Mesothelial cell of epicardium (in vitro differentiated cells): ENCODE measurements around the gene IKZF2. TPM values are rescaled to one million over a fixed set of nuclear protein-coding genes. Genes with fewer than 3 reads are reported as not detected.
A peak's percentile ranks its signal among the peaks of the same experiment; 100 is the strongest.

ENCODE experiments used
- DNase-seq, 2 experiments: peaks; one replicate each; pipeline ENCODE4 v3.0.0; 2021; ENCODE audit warnings: low spot score in 2 of 2; ENCODE audit not compliant: unreplicated experiment in 2 of 2
- H3K27ac Mint-ChIP-seq: 2 replicates; pipeline ENCODE4 v1.8.0; 2021; ENCODE audit warnings: mixed read lengths
- H3K27me3 Mint-ChIP-seq: 2 replicates; pipeline ENCODE4 v1.8.0; 2021; ENCODE audit warnings: low read depth, mixed read lengths
- H3K36me3 Mint-ChIP-seq: 2 replicates; pipeline ENCODE4 v1.8.0; 2021; ENCODE audit warnings: mixed read lengths
- H3K4me1 Mint-ChIP-seq: 2 replicates; pipeline ENCODE4 v1.8.0; 2021; ENCODE audit warnings: mixed read lengths
- H3K4me3 Mint-ChIP-seq: 2 replicates; pipeline ENCODE4 v1.8.0; 2021; ENCODE audit warnings: mild to moderate bottlenecking, moderate library complexity, mixed read lengths
- H3K9me3 Mint-ChIP-seq: 2 replicates; pipeline ENCODE4 v1.8.0; 2021; ENCODE audit warnings: mixed read lengths
- total RNA-seq: library from RNA; stranded (reverse); gene quantifications from 3 replicates; pipeline ENCODE4 v1.2.1, GENCODE V29; 2021
- TF ChIP-seq, protein P1 (sequence below): fragments of 200-600 bp; sonication (generic); IDR thresholded peaks from one replicate; pipeline ENCODE4 v1.5.0; 2021; ENCODE audit warnings: antibody characterized with exemption; ENCODE audit not compliant: unreplicated experiment

Gene IKZF2
- total RNA-seq, 1 donor from 2014 or later: 44.8 TPM

DNA sequence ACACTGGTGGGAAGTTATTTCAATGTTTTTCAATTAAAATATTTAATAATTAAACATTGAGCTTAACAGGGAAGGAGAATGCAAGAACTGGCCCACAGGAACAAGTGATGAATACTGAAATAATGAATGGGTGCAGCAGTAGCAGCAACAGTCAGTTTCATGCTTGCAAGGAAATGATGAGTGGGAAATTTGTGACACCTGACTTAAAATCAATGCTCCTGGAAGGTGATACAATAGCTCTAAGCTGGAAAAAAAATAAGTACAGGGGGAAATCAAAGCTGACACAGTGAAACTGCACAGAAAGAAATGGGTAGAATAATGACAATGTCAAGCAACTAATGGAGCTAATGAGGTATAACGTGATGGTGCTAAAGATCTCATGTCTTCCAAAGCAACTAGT lies 184.5 kb downstream of the IKZF2 start:
- Mint-ChIP-seq H3K27me3 (no peaks in the 10 kb centered on the region), H3K9me3 (no peaks in the 10 kb centered on the region), H3K36me3 (no peaks in the 10 kb centered on the region), H3K4me1 (peaks cover 48% of the 10 kb centered on the region), H3K27ac (peak overlapping the region; percentile 57), H3K4me3 (no peak overlapping the region)
- TF ChIP-seq, protein P1, sequence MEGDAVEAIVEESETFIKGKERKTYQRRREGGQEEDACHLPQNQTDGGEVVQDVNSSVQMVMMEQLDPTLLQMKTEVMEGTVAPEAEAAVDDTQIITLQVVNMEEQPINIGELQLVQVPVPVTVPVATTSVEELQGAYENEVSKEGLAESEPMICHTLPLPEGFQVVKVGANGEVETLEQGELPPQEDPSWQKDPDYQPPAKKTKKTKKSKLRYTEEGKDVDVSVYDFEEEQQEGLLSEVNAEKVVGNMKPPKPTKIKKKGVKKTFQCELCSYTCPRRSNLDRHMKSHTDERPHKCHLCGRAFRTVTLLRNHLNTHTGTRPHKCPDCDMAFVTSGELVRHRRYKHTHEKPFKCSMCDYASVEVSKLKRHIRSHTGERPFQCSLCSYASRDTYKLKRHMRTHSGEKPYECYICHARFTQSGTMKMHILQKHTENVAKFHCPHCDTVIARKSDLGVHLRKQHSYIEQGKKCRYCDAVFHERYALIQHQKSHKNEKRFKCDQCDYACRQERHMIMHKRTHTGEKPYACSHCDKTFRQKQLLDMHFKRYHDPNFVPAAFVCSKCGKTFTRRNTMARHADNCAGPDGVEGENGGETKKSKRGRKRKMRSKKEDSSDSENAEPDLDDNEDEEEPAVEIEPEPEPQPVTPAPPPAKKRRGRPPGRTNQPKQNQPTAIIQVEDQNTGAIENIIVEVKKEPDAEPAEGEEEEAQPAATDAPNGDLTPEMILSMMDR: no peak
- DNase-seq: no peak

DNA sequence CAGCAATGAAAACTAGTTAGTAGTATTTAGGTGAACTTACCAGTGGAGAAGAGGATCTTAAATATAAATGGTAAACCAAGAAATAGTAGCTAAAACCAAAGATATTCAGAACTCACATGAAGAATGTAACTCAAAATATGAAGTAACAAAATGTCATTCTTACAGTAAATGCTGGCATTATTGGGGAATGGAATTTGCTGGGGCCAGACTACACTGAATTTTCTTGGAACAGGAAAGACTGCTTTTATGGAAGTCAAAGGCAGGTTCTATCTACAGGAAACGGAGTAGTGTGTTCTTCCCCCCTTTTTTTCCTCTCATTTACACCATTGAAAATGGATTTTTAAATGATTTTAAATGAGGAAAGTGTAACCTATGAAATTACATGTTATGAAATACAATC lies 188.7 kb downstream of the IKZF2 start:
- TF ChIP-seq, protein P1: no peak
- Mint-ChIP-seq H3K27ac (peak overlapping the region; percentile 52), H3K27me3 (no peaks in the 10 kb centered on the region), H3K4me3 (no peak overlapping the region), H3K9me3 (peaks cover 8% of the 10 kb centered on the region), H3K36me3 (no peaks in the 10 kb centered on the region), H3K4me1 (peaks cover 51% of the 10 kb centered on the region)
- DNase-seq: no peak

DNA sequence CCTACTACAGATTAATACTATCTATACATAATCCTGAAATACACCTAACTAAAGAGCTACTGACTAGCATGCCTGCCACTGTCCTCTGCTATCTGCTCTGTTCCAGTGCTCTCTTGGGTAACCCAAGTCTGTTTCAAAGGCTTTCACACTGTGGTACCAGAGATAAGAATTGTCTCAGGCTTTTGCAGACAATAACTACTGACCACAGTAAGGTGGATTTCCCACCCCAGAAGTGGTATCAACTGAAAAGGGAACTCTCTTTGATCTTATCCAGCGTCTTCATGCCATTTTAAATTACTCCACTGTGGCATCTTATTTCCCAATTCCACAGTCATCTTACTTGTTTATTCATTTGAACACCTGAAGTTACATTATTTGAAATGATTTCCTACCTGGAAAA lies 190.2 kb downstream of the IKZF2 start:
- Mint-ChIP-seq H3K27me3 (no peaks in the 10 kb centered on the region), H3K36me3 (no peaks in the 10 kb centered on the region), H3K9me3 (peaks cover 8% of the 10 kb centered on the region), H3K4me1 (peaks cover 55% of the 10 kb centered on the region), H3K27ac (no peak overlapping the region), H3K4me3 (no peak overlapping the region)
- TF ChIP-seq, protein P1: no peak
- DNase-seq: no peak

DNA sequence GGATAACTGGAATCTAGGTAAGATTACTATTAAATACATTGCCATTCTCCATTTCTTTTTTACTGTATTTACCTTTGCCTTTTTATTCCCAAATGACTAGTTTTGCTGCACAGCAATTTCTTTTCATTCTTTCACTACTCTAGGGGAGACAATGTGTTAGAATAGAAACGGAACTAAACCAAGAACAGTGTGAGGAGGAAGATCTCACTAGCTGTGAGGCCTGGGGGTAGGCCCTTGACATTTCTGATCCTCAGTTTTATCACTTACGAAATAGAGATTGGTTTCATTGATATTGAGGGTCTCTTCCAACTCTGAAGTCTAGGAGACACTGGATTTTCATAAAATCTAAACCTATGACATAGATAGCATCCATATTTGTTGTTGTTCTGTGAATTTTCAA lies 191.1 kb downstream of the IKZF2 start:
- DNase-seq: no peak
- H3K4me1 Mint-ChIP-seq: peaks cover 56% of the 10 kb centered on the region
- H3K27me3 Mint-ChIP-seq: no peaks in the 10 kb centered on the region
- no peak overlapping the region for H3K4me3 Mint-ChIP-seq
- H3K27ac Mint-ChIP-seq: peak overlapping the region; percentile 73
- H3K9me3 Mint-ChIP-seq: peaks cover 8% of the 10 kb centered on the region
- H3K36me3 Mint-ChIP-seq: no peaks in the 10 kb centered on the region
- TF ChIP-seq, protein P1: no peak

DNA sequence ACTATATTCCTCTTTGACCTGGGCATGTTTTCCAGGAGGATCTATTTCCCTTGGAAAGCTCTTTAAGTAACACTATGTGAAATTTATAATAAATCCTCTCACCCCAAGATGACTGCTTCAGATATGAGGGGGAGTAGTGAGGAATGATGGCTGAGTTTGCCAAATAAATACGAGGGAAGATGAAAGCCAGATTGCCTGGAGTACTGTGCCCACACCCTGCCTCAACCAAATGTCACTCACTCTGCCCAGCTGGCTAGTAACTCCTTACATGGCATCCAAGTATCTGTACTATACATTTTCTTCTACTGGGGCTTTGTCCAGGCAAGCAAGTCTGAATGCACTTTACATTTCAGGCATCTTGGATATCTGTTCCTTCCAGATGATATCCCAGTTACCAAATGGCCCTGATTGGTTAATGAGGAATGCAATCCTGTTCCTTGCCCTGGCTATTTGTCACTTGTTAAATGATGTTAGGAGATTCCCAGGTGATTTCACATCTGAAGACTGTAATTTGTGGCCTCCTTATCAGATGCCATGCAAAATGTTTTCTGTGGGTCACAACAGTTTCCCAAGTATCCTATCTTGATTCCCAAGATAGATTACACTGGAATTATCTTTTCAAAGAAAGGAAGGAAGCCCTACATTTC lies 191.8 kb downstream of the IKZF2 start:
- peaks cover 56% of the 10 kb centered on the region for H3K4me1 Mint-ChIP-seq
- H3K9me3 Mint-ChIP-seq: peaks cover 11% of the 10 kb centered on the region
- TF ChIP-seq, protein P1: no peak
- DNase-seq: no peak
- no peaks in the 10 kb centered on the region for H3K36me3 Mint-ChIP-seq
- no peaks in the 10 kb centered on the region for H3K27me3 Mint-ChIP-seq
- peak overlapping the region; percentile 78 for H3K27ac Mint-ChIP-seq
- no peak overlapping the region for H3K4me3 Mint-ChIP-seq

DNA sequence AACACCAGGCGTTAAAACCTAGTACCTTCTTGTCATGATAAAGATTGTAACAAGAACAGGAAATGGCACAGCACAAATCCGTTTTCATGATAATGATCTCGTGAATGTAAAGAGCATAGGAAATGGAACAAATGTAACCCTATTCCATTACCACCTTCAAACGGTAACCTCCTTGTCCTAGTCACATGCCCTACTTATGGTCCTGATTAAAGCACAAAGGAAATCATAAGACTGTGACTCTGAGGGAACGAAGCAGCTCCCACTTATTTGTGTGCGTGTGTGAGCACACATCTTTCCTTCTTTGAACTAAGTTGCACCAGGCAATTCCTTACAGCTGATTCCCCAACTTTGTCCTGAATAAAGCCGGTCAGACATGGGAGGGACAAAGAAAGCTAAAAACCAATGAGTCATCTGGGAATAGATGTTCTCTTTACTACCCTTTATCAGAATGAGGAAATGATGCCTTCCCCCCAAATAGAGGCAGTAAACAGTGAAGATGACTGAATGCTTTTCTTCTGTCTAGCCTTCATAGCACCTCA lies 192.6 kb downstream of the IKZF2 start:
- no peak overlapping the region for H3K27ac Mint-ChIP-seq
- no peak for DNase-seq
- peaks cover 17% of the 10 kb centered on the region for H3K9me3 Mint-ChIP-seq
- H3K27me3 Mint-ChIP-seq: no peaks in the 10 kb centered on the region
- H3K36me3 Mint-ChIP-seq: peaks cover 4% of the 10 kb centered on the region
- TF ChIP-seq, protein P1: no peak
- H3K4me3 Mint-ChIP-seq: no peak overlapping the region
- peaks cover 56% of the 10 kb centered on the region for H3K4me1 Mint-ChIP-seq
